Forelimb muscle (tissue), 1 donor: ENCODE results near the gene FBXL2. TPM values are rescaled to one million over a fixed set of nuclear protein-coding genes. Genes with fewer than 3 reads are reported as not detected.
"Not testable (repeated sequence)": the region's sequence is repeated elsewhere in the genome, so short reads cannot be mapped to it uniquely, and the experiment has no call there.

Source experiments
- DNase-seq: peaks from one replicate; pipeline ENCODE4 v3.0.0-alpha.2; 2013; ENCODE audit warnings: low read depth
- polyA plus RNA-seq: library from polyadenylated mRNA; unstranded; fragments of 120-200 nt; gene quantifications from one replicate; pipeline ENCODE4 v1.2.1, GENCODE V29; 2013; ENCODE audit not compliant: insufficient read length

The FBXL2 gene
- polyA plus RNA-seq, 1 donor, result 7.9 TPM

DNA sequence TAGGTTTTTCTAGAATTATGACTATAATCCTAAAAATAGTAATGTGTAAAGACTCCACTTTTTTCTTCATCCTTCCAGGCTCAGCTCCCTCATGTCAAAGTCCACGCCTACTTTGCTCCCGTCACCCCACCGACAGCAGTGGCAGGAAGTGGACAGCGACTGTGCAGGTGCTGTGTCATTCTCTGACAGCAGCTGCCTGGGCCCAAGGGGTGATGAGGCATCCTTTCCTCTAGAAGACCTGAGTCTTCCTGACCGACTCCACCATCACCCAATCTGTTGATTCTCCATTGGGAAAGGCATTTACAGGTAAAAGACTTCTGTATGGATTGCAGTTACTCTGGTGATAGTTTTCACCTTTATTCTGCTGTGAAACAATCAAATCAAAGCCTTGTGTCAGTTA, 108.2 kb downstream of the FBXL2 start:
- no peak for DNase-seq

DNA sequence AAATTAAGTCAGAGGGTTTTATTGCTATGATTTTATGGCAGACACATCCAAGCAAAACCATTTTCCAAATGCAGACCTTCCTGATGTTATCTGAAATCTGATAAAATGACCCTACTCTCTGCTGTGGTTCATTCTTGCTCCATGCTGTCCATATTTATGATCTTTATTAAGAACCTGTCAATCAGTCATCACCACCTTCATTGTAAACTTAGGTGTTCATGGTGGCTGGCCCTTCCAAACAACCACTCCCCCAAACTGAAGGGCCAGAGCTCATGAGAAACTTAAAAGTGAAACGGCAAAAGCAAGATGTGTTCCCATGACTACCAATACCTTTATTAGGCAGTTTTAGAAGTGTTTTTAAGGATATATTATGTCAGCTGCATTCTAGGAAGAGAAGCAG, 109.4 kb downstream of the FBXL2 start:
- no peak for DNase-seq

DNA sequence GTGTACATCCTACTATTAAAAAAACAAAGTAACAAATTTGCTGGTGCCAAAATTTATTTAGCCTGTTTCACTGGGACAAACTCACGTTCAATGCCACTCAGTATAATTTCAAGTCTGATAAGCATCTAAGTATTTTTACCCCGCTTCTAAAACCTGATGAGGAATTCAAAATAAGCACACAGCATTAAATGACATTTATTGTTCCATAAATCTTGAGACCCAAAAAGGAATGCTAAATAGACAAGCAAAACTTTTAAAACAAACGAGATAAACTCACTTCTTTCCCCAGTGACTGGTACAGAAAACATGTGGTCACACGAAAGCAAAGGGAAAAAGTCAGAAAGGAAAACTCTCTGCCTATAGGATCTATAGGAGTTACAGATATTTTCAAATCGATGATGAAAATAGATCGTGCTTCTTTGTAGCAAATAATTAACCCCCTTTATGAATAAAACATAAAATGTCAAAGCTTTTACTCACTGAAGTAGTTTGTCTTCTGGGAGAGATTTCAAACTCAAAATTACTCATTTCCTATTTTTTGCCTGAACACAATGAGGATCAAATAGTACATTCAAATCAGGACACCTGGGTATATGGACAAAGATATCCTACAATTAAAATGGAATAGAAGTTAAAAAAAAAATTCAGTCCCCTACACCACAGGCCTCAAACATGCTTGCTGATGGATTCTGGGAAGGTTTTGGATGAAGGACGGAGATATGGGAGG, 111.3 kb downstream of the FBXL2 start:
- no peak for DNase-seq

DNA sequence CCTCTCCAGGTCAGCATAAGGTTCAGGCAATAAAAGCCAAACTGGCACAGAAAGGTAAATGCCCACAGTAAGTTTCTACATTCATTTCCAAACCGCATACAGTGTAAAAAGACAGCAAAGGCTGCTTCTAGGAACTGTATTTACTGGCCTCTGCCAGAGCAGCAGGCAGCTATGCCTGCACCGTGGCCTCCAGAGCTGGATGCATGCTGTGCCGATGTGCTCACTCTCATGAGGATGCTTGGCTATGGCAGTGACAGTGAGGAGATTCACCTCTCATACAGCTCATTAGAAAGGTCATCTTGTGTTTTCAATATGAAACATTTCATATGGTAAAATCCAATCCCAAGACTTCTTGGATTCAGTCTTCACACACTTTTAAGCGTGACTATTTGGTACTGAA, 112.7 kb downstream of the FBXL2 start:
- DNase-seq, result no peak

DNA sequence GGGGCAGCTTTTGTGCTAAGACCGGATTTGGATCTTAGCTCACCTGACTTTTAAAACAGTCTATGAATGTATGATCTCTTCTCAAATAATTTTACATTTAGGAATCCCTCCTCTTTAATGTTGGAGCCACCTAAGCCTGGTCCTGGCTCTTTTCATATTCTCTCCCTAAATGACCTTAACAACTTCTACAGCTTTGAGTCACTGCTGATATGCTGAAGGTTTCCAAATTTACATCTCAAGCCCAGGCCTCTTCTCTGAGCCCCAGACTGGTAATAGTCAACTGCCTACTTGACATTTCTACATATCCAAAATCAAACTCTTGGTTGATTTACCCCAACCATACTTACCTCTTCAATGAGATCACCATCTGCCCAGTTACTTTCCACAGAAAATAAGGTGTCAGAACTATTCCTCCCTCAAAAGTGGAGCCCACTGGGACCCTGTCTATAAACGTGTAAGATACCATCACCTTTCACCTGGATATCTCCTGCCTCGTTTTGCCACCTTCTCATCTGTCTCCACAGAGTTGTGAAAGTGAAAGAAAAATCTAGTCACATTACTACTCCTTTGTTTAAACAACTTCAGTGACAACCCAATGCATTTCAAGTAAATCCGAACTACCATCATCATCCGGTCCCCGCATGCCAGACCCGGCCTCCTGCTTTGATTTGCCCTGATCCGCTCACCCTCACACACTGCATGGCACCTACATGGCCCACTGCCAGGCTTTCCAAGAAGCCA, 114.2 kb downstream of the FBXL2 start:
- DNase-seq, result no peak

DNA sequence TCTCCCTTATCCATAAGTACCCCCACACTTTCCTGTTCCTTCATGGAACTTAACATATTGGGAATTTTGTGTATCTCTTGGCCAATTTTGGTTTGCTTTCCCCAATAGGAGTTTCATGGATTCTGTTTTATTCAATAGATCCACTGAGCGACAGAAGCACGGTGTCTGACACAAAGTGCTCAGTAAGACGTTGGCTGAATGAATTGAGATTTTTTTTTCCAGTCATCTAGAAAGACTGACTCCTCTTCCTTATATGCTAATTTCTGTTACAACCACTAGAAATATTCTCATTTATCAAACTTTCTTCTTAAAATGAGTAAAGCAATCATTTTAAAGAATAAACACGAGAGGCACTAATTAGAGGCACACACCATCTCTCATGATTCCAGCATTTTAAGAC, 114.9 kb downstream of the FBXL2 start:
- DNase-seq, result no peak

DNA sequence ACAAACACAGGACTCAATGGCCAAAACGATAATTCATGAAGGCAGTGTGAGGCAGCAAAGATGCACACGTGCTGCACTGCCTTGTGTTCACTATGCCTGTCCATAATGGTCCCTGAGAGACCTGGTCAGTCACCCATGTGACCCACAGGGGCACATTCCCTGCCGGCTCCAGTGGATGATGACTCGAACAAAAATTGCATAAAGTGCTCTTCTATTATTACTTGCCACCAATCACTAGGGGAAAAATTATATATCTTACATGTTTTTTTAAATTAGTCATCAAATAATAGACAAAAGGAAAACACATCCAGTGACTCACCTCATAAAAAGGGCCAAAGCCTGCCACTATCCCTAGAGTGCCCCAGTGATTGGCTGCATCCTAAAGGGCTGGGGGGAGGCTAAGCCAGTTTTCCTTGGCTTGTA, 115.5 kb downstream of the FBXL2 start:
- DNase-seq, result no peak

DNA sequence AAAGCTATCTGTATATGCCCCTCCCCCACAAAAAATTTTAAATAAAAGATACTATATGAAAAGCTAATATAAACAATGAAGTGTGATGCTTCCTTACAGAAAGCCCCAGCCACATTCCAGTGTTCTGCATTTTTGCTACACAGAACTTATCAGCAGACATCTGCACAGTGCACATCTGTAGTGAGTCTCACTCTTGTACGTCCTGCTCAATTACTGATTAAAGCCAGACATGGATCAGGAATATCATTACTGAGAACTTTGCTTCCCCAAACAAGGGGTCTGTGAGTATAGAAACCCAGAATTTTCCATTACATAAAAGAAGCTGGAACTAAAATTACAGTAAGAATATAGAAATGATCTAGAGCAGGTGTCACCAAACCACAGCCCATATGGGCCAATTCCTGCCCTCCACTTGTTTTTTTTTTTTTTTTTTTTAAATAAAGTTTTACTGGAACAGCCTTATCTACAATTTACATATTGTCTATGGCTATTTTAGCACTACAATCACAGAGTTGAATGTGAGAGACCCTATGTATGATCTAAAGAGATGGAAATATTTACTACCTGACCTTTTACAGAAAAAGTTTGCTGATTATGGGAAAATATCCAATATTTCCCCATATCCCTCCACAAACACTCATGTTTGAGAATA, 117.3 kb downstream of the FBXL2 start:
- DNase-seq, result no peak

DNA sequence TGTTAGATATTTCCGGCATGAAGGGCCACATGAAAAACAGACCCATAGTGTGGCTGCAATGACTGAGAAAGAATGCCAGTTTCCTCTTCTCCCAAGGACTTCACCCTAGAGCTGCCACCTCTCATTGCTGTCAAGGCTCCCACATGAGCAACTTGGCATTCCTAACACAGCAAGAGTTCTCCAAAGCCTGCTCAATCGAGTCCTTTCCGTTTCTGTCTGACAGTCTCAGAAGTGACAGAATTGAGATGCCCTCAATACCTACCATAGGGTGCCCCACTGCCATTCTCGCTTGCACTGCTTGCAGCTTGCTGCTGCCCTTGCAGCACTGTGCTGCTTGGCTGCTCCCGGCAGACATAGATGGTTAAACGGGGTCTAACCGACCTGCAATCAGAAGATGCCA, 118.7 kb downstream of the FBXL2 start:
- no peak for DNase-seq

DNA sequence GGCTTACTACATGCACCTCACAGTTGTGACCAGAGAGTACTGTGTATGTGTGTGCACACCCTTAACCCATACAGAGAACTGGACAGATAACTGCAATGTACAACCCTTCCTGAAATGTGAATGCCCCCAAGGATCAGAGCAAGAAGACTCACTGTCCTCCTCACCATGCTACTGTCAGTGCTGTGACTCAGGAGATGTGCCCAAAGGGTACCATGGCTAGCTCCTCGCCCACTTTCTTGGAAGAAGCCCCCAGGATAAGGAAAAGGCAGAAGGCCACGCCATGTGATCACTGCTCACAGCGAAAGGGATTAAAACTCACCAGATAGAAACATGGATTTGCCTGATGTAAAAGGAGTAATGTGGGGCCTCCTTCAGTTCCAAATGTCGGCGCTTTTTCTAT, 121.2 kb downstream of the FBXL2 start:
- no peak for DNase-seq

DNA sequence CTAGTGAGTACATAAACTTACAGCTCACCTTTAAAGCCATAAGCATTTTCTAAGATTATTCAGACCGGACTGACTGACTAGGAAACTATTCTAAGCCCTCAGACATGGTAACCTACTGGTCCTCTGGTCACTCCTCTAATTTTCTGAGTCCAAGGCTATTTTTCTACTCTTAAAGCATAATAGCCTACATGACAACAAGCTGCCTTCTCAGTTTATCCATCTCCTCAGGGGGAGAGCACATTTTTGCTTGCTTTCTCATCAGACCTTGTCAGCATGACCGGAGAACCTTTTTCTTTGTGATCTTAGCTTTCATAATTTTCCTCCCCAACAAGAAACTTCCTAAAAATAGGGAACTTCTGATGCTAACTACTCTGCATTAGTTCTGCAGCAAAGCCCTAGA, 124.5 kb downstream of the FBXL2 start:
- no peak for DNase-seq

DNA sequence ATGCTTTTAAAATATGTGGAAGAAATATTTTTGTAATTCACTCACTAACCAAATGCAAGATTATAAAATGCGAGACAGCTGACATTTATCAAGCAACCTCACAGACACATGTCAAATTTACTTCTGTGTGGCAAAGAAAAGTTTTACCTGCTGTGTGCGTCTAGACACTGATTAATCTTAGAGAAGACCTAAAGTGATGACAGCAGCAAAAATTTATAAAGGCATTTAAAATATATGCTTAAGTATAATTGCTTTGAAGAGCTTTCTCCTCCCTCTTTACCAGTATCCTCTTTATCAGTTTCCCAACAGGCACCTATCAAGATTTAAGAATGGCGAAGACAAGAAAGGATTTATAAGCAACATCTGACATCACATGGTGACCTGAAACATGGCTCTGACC, 125.7 kb downstream of the FBXL2 start:
- DNase-seq, result no peak

DNA sequence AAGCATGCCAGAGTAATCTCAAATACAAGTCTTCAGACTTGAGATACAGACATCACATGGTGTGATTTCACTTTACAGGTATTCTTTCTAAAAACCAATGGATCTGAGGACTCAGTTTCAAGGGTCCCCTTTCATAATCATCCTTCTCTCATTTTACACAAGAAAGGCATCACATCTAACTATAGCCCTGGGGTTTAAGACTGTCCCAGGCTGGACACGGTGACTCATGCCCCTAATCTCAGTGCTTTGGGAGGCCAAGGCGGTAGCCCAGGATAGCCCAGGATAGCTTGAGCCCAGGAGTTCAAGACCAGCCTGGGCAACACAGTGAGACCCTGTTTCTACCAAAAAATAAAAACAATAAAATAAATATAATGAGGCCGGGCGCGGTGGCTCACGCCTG, 126.5 kb downstream of the FBXL2 start:
- DNase-seq, result no peak

DNA sequence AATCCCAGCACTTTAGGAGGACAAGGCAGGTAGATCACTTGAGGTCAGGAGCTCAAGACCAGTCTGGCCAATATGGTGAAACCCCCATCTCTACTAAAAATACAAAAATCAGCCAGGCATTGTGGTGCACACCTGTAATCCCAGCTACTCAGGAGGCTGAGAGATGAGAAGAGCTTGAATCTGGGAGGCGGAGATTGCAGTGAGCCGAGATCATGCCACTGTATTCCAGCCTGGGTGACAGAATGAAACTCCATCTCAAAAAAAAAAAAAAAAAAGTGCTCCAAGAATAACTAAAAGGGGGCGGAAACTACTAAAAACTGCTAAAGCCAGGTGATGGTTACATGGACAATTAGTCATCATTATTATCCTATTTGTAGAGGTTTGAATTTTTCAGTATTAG, 133.6 kb downstream of the FBXL2 start:
- DNase-seq, result not testable (repeated sequence)

DNA sequence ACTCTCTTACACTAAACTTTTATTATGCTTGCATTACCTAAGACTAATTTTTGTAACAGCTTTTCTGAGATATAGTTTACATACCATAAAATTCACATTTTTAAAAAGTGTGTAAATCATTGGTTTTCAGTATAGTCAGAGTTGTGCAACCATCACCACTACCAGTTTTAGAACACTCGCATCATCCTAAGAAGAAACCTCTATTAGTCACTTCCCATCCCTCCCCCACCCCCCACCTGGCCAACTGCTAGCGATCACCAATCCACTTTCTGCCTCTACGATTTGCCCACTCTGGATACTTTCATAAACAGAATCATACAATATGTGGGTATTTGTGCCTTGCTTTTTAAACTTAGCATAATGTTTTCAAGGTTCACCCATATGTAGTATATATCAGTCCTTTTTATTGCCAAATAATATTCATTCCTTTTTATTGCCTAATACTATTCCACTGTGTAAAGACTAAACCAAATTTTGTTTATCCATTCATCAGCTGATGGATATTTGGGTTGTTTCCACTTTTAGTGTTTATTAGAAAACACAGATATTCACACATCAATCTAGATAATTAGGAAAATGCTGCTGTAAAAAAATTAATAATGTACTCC, 139.9 kb downstream of the FBXL2 start:
- no peak for DNase-seq

DNA sequence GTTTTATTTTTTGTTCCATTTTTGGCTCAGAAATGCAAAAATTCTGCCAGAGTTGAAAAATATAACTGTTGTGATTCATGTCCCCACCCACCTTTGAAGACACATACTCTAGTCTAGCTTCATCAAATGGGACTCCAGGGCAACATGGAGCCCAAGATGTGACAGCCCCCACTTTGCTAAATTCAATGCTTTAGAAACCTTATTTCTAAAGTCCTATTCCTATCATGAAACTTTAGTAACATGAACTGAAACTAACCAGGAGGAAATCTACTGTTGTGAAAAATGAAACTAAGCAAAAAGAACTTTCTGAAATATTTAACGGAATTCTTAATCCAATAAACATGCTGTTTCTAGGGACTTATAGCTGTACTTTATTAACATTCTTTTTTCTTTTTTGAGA, 142.7 kb downstream of the FBXL2 start:
- no peak for DNase-seq

DNA sequence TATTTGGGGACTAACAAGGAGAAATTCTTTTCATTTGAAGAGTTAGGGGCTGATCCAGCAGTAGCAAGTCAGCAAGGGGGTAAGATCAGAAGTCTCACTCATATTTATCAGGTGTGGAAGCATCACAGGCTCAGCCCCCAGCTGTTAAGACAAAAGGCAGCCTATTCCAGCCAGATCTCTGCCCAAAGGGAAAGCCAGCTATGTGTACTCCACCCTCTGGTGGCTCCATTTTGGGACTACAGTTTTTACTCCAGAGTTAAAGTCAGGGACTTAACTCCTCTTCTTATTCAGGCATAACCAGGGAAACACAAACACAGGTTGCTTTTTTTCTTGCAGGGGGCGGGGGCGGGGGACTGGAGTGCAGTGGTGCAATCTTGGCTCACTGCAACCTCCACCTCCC, 143.7 kb downstream of the FBXL2 start:
- DNase-seq, result no peak

DNA sequence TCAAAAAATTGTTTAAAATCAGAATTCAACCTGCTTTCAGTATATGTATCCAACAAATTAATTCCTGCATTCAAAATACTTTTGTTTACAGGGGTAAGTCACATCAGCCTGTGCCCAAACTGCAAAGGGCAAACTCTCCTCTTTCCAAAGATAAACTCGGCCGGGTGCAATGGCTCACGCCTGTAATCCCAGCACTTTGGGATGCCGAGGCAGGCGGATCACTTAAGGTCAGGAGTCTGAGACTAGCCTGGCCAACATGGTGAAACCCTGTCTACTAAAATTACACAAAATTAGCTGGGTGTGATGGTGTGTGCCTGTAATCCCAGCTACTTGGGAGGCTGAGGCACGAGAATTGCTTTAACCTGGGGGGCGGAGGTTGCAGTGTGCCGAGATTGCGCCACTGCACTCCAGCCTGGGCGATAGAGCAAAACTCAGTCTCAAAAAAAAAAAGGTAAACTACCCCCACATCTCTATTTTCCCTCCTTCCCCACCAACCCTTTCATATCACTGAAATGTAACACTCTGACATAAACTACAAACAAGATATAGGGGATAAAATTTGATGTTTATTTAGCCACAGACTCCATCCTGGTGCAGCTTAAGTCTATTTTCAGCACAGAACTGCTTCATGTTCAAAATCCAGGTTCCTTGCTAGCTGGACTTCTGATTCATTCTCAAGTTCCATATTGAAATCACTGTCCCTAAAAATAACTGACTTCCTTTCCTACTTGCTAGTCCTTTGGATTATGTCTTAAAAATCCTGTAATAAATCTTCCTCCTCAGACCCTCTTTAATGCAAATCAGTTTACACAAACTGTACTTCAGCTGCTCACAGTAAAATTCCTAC, 147.6 kb downstream of the FBXL2 start:
- no peak for DNase-seq

DNA sequence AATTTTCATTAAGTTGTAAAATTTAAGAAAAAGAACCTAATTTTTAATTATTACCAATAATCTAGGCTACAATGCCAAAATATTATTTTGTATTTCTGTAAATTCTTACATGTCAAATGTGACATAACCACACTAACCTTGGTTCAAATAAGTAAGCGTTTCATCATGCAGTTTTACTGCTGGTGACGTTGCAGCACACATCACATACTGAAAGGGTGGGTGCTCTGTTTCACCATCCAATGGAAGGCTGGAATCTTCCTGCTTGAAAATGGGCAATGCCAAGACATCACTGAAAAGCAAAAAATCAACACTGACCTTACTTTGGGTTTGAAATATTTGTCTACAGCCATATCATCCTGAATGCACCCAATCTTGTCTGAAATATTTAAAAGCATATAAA, 148.2 kb downstream of the FBXL2 start:
- DNase-seq, result no peak

DNA sequence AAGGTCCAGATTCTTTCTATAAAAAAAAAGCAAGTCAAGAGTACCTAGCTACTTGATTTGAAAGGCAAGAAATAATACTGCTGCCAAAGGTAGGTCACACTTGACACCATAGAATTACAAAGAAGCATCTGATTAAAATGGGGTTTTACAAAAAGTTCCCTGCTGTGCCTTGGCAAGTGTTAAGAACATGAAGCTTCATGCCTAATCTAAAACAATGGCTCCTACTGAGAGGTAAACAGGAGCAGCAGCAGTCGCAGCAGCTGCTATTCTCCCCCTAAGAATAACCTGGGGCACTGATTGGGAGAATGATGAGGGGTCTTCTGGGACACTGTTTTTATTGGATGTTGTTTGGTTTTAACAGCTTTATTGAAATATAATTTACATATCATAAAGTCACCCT, 148.8 kb downstream of the FBXL2 start:
- no peak for DNase-seq

DNA sequence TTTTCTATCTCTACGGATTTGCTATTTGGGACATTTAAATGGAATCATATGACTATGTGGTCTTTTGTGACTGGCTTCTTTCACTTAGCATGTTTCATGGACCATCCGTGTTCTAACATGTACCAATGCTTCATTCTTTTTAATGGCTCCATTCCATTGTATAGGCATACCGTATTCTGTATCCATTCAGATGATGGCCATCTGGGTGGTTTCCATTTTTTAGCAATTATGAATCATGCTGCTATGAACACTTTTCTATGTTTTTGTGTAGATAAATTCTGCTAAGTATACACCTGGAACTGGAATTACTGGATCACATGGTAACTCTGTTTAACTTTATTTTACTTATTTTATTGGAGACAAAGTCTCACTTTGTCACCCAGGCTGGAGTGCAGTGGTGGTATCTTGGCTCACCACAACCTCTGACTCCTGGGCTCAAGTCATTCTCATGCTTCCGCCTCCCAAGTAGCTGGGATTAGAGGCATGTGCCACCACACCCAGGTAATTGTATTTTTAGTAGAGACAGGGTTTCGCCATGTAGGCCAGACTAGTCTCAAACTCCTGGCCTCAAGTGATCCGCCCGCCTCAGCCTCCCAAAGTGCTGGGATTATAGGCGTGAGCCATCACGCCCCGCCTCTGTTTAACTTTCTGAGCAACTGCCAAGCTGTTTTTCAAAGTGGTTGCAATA, 149.5 kb downstream of the FBXL2 start:
- no peak for DNase-seq
